Mucosa of rectum (tissue), 2 donors: ENCODE data around the gene CLDN11.

ENCODE experiments used
- H3K27ac ChIP-seq, 2 donors: one replicate each; pipeline ENCODE4 v1.7.0; 2013; ENCODE audit warnings: inconsistent platforms in 2 of 2, low read depth in 2 of 2, low read length in 2 of 2
- H3K27me3 ChIP-seq, 2 donors: one replicate each; pipeline ENCODE4 v1.7.0; 2013; ENCODE audit warnings: low read length in 2 of 2; ENCODE audit not compliant: control insufficient read depth in 2 of 2, insufficient read depth in 2 of 2
- H3K36me3 ChIP-seq, 2 donors: one replicate each; pipeline ENCODE4 v1.7.0; 2013; ENCODE audit warnings: low read length in 2 of 2; ENCODE audit not compliant: control insufficient read depth in 2 of 2, insufficient read depth in 2 of 2
- H3K4me1 ChIP-seq, 2 donors: one replicate each; pipeline ENCODE4 v1.7.0; 2013; ENCODE audit warnings: low read length in 2 of 2, mild to moderate bottlenecking in 1 of 2; ENCODE audit not compliant: control insufficient read depth in 2 of 2, insufficient read depth in 2 of 2
- H3K4me3 ChIP-seq, 2 donors: one replicate each; pipeline ENCODE4 v1.7.0; 2013; ENCODE audit warnings: low read length in 2 of 2
- H3K9ac ChIP-seq, 2 donors: one replicate each; pipeline ENCODE4 v1.7.0; 2013; ENCODE audit warnings: low read length in 2 of 2, low read depth in 1 of 2, mild to moderate bottlenecking in 1 of 2
- H3K9me3 ChIP-seq, 2 donors: one replicate each; pipeline ENCODE4 v1.7.0; 2013; ENCODE audit warnings: low read length in 2 of 2; ENCODE audit not compliant: control insufficient read depth in 2 of 2
- donor health status: healthy.
- donor health status: Normal muscosa, but diverticular disease.

The CLDN11 gene

DNA sequence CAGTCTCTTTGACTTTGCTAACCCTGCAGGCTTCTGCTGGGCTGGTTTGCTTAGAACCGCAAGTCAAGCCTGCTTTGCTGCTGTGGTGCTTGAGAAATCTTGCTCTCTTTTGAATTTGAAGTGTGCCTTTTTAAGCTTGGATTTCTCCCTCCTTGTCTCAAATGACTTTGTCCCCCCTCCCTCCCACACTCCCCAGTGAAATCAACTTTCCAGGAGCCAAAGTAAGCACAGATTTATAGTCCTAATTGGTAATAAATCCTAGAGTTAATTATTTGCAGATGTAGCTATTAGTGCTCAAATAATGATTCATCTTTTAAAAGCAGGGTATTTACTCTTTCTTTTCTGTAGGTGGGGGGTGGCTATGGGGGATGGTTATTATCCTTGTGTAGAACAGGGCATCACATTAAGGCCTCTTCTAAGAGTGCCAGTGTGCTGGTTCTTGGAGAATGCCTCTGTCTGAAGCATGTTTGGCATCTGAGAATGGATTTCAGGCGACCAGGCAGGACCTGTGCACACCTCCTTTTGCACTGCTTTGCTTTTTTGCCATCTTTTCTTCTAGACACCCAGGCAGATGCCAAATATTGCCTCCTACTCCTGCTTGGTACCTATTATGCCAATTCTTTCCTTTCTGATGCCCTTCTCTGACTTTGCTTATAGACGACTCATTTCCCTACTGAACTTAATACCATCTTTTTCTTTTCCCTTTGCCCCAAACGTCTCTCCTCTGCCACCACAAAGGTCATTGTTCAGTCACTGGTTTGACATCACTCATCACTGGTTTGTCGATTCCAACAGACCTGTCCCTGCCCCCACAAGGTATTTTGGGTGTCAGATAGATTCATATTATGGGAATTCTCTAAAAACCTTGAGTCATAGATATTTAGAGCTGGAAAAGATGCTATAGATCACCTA is 50.7 kb downstream of the CLDN11 start:
- peaks cover 0 to 3% of the 10 kb centered on the region in 2 donors for H3K27me3 ChIP-seq
- H3K27ac ChIP-seq = no peak overlapping the region

DNA sequence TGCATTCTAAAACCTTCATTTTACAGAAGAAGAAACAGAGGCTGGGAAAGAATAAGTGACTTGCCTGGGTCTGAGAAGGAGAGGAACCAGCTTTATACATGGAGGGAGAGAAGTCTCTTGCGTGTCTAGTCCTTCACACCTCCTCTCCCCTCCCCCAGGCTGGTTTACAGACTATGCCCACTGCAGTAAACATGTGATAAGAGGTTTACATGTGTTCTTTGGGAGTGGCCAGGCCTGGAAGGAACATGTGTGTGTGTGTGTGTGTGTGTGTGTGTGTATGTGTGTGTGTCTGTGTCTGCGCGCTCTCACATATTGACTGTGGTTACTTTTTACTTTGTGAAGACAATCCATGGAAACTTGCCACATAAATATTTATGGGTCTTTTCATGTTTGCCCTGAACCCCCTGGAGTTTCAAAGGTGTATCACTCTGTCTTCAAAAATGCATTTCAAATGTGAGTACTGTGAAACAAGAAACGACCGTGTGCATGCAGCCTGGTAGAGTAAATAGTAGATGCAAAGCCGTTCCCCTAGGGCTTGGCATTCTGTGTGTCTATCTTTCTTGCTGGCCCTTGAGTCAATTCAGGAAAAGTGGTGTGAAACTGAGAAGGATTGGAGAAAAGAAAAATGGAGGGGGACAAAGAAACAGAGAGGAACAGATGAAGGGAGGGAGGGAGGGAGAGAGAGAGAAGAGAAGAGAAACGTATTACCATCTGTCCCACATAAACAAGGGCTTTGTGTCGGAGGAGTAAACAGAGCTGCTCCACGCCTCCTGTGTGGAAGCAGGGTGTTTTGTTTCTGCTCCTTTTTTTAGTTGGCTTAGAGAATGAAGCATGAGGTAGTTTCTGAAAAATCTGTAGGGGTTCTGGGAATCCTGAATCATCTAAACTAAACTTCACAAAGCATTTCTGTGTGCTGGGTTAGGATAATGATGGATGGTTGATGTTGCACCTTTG is 51.7 kb downstream of the CLDN11 start:
- peaks cover 3% of the 10 kb centered on the region in 2 donors for H3K4me1 ChIP-seq
- no peak overlapping the region for H3K9ac ChIP-seq
- no peak overlapping the region for H3K27ac ChIP-seq
- H3K9me3 ChIP-seq = no peaks in the 10 kb centered on the region
- no peaks in the 10 kb centered on the region for H3K36me3 ChIP-seq
- H3K27me3 ChIP-seq = peaks cover 0 to 3% of the 10 kb centered on the region in 2 donors
- H3K4me3 ChIP-seq = no peak overlapping the region

More for the DNA sequence above, 50.7 kb downstream of the CLDN11 start:
- Histone ChIP-seq H3K9me3 (no peaks in the 10 kb centered on the region), H3K4me1 (peaks cover 3% of the 10 kb centered on the region in 2 donors), H3K9ac (no peak overlapping the region), H3K4me3 (no peak overlapping the region), H3K36me3 (no peaks in the 10 kb centered on the region)

DNA sequence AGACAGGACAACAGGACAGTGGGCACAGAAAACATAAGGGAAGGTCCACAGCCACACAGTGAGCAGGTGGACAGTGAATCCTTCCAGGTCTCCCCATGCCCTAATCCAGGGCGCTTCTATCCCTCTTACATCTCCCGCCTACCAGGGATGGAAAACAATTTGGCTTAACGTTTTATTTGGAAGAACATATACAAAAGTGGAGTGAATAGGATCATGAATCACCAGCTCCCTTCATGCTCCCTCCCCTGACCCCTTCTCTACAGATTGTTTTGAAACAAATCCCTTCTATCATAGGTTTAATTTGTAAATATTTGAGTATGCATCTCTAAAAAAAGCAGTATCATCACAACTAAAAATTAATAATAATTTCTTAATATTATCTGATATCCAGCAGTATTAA is 52.5 kb downstream of the CLDN11 start:
- Histone ChIP-seq H3K4me1 (peaks cover 3% of the 10 kb centered on the region in 2 donors), H3K9ac (no peak overlapping the region), H3K27ac (no peak overlapping the region)

DNA sequence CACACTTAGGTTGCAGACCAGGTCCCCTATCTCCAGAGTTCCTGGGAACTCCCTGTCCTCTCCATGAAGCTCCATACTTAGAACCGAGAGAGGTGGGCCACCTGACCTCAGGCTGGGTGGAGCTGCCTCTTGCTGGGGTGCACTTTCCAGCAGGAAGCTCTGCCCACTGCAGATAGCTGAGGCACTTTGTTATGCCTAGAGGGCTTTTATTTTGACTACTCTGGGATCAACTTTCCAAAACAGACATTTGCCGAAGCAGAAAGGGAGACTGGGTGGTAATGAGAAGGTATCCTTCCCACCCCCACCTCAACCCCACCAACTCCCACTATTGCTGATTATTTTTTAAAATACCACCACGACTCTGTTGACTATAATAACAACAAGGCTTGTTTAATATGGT is 54.7 kb downstream of the CLDN11 start:
- Histone ChIP-seq H3K27ac (no peak overlapping the region), H3K4me3 (no peak overlapping the region), H3K4me1 (peaks cover 3% of the 10 kb centered on the region in 2 donors), H3K9me3 (no peaks in the 10 kb centered on the region), H3K9ac (no peak overlapping the region), H3K36me3 (no peaks in the 10 kb centered on the region), H3K27me3 (no peaks in the 10 kb centered on the region)

More for the DNA sequence above, 52.5 kb downstream of the CLDN11 start:
- Histone ChIP-seq H3K36me3 (no peaks in the 10 kb centered on the region), H3K4me3 (no peak overlapping the region), H3K27me3 (peaks cover 0 to 3% of the 10 kb centered on the region in 2 donors), H3K9me3 (no peaks in the 10 kb centered on the region)

DNA sequence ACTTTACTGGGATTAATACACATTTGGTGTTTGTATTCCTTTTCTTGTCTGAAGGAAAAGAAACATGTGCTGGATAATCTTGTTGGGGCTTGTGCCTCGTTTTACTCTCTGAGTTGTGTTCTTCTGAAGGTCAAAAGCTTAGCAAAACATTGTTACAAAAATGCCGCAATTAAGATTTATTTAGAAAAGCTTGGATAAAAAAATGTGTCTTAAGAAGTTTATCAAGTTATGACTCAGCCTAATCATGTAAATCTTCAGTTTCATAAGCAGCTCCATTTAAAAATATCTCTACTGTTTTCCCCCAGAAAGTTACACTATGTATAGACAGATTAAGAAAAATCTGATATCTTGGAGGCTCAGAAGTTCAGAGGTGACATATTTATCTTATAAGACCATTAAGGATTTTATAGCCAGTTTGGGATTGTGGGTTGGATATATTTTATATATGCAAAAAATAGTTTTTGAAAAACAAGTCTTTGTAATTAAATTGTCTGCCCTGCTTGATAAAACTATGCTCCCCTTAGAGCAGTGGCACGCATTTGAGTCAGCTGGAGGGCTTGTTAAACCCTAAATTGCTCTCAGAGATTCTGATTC is 56.5 kb downstream of the CLDN11 start:
- no peaks in the 10 kb centered on the region for H3K27me3 ChIP-seq
- H3K4me1 ChIP-seq = peaks cover 0 to 3% of the 10 kb centered on the region in 2 donors
- no peaks in the 10 kb centered on the region for H3K36me3 ChIP-seq
- no peak overlapping the region for H3K27ac ChIP-seq
- H3K4me3 ChIP-seq = no peak overlapping the region
- H3K9me3 ChIP-seq = no peaks in the 10 kb centered on the region
- no peak overlapping the region for H3K9ac ChIP-seq

DNA sequence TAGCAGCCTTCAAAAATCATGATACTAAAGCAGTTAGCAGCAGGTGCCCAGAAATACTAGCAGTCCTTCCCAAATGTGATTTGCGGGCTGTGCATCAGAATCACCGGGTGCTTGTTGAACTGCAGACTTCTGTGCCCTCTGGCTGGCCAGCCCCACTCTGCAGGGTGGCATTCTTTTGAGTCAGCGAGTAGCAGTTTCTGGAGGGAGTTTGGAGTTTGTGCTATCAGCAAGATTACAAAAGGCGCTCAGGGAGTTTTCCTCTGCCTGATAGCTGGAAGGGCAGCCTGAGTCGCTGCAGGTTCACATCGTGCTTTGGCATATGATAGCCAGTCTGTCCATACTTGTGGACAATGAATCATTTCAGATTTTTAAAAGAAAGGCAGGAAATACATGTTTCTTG is 57.6 kb downstream of the CLDN11 start:
- no peak overlapping the region for H3K9ac ChIP-seq
- H3K9me3 ChIP-seq = no peaks in the 10 kb centered on the region
- no peak overlapping the region for H3K4me3 ChIP-seq
- no peaks in the 10 kb centered on the region for H3K27me3 ChIP-seq
- peaks cover 0 to 3% of the 10 kb centered on the region in 2 donors for H3K4me1 ChIP-seq
- H3K36me3 ChIP-seq = no peaks in the 10 kb centered on the region
- no peak overlapping the region for H3K27ac ChIP-seq

DNA sequence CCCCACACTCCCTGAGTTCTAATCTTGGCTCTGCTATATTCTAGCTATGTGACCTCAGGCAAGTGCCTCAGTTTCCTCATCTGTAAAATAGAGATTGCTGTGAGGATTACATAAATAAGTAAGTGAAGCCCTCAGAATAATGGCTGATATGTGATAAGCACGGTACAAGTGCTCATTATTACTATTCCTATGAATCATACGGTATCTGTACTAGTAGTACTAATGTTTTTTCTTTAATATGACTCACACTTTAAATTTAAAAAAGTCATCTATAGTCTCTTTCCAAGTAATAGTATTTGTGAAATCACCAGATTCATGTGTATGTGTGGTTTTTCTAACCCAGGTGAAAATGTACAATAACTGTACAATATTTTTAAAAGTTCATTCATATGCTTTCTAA is 58.7 kb downstream of the CLDN11 start:
- H3K27me3 ChIP-seq = no peaks in the 10 kb centered on the region
- H3K9me3 ChIP-seq = no peaks in the 10 kb centered on the region
- peaks cover 0 to 3% of the 10 kb centered on the region in 2 donors for H3K4me1 ChIP-seq
- no peak overlapping the region for H3K4me3 ChIP-seq
- H3K9ac ChIP-seq = no peak overlapping the region
- H3K27ac ChIP-seq = no peak overlapping the region
- no peaks in the 10 kb centered on the region for H3K36me3 ChIP-seq

DNA sequence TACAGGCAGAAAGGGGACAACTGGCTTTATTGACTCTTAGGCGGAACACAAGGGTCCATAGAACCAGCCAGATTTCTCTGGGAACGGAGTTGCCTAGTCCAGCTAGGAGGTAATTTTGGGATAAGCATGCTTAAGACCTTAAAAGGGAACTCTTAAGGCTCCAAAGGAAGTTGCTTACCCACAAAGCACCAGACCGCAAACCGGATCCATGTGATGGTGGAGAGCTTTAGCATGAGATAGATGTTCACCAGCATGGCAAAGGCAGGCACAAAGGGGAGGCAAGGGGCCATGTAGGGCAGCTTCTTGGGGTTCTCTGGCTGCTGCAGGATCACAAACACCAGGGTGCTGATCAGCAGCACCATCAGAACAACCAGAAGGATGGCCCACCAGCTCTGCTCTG is 61.4 kb downstream of the CLDN11 start:
- Histone ChIP-seq H3K27me3 (no peaks in the 10 kb centered on the region), H3K9ac (no peak overlapping the region), H3K4me1 (no peaks in the 10 kb centered on the region), H3K4me3 (no peak overlapping the region), H3K9me3 (no peaks in the 10 kb centered on the region), H3K27ac (no peak overlapping the region), H3K36me3 (no peaks in the 10 kb centered on the region)

DNA sequence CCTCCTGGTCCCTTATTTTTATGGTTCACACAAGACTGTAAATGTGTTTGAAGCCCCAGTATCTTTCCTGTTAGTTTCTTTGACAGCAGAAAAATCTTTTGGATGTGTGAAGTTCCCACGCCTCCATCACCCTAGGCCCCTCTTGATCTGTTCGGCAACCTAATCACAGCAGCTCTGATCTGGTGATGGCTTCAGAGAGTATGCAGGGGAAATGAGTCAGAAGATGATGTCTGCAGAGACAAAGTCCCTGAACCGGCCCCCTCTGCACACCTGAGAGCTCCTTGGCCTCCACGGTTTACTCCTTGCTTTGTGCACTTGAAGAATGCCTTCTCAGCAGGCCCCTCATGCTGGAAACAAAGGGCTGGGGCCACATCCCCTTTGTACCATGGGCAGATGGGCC is 63.5 kb downstream of the CLDN11 start:
- Histone ChIP-seq H3K4me3 (no peak overlapping the region), H3K9me3 (no peaks in the 10 kb centered on the region), H3K4me1 (no peaks in the 10 kb centered on the region), H3K27ac (no peak overlapping the region), H3K9ac (no peak overlapping the region), H3K36me3 (no peaks in the 10 kb centered on the region), H3K27me3 (peaks cover 0 to 4% of the 10 kb centered on the region in 2 donors)
